ENCODE data around the gene PPP1R36.

Gene PPP1R36

GRCh38 chr14:64594438-64594837, 44.7 kb downstream of the PPP1R36 start:
- H3K9ac ChIP-seq (ENCODE audit: low read length): no peak overlapping the region
- no peaks in the 10 kb centered on the region for H3K79me2 ChIP-seq (ENCODE audit: low read length)
- no peak for DNase-seq
- H3K27me3 ChIP-seq (replicated peaks; ENCODE audit: insufficient read depth, low read length): no peaks in the 10 kb centered on the region
- TF ChIP-seq, protein P1, sequence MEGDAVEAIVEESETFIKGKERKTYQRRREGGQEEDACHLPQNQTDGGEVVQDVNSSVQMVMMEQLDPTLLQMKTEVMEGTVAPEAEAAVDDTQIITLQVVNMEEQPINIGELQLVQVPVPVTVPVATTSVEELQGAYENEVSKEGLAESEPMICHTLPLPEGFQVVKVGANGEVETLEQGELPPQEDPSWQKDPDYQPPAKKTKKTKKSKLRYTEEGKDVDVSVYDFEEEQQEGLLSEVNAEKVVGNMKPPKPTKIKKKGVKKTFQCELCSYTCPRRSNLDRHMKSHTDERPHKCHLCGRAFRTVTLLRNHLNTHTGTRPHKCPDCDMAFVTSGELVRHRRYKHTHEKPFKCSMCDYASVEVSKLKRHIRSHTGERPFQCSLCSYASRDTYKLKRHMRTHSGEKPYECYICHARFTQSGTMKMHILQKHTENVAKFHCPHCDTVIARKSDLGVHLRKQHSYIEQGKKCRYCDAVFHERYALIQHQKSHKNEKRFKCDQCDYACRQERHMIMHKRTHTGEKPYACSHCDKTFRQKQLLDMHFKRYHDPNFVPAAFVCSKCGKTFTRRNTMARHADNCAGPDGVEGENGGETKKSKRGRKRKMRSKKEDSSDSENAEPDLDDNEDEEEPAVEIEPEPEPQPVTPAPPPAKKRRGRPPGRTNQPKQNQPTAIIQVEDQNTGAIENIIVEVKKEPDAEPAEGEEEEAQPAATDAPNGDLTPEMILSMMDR (IDR thresholded peaks at IDR 0.05; ENCODE audit: low read length): no peak
- TF ChIP-seq EZH2 (optimal IDR thresholded peaks at IDR 0.05; ENCODE audit: low read depth, low read length): no peak
- TF ChIP-seq EZH2phosphoT487 (IDR thresholded peaks at IDR 0.05; ENCODE audit: low read length): no peak
- no peaks in the 10 kb centered on the region for H3K36me3 ChIP-seq (replicated peaks; ENCODE audit: insufficient read depth, low read length)
- H3K27ac ChIP-seq (ENCODE audit: low read length): no peak overlapping the region
- no peak overlapping the region for H3K4me2 ChIP-seq (ENCODE audit: low read depth, low read length)
- H4K20me1 ChIP-seq (ENCODE audit: insufficient read depth, low read length): no peaks in the 10 kb centered on the region
- no peaks in the 10 kb centered on the region for H3F3A ChIP-seq (ENCODE audit: insufficient read depth, low read length)
- H3K4me3 ChIP-seq (ENCODE audit: low read length): no peak overlapping the region
- H3K4me1 ChIP-seq (ENCODE audit: low read length): peaks cover 13% of the 10 kb centered on the region; the same call in 1 of the 2 replicates
- no peaks in the 10 kb centered on the region for H3K9me3 ChIP-seq (replicated peaks; ENCODE audit: insufficient read depth, low read length)
- no peak overlapping the region for H2AFZ ChIP-seq (ENCODE audit: low read length)
- H3K9me2 ChIP-seq (replicated peaks; ENCODE audit: insufficient read depth, low read length): no peaks in the 10 kb centered on the region

GRCh38 chr14:64598404-64598803, 48.6 kb downstream of the PPP1R36 start:
- H3K79me2 ChIP-seq (ENCODE audit: low read length): no peaks in the 10 kb centered on the region
- H3K4me3 ChIP-seq (ENCODE audit: low read length): no peak overlapping the region
- peak overlapping the region; percentile 21; the same call in 1 of the 2 replicates for H3K4me2 ChIP-seq (ENCODE audit: low read depth, low read length)
- DNase-seq: peak; percentile 42
- H3K27me3 ChIP-seq (replicated peaks; ENCODE audit: insufficient read depth, low read length): no peaks in the 10 kb centered on the region
- H3K36me3 ChIP-seq (replicated peaks; ENCODE audit: insufficient read depth, low read length): no peaks in the 10 kb centered on the region
- H3F3A ChIP-seq (ENCODE audit: insufficient read depth, low read length): no peaks in the 10 kb centered on the region
- H3K9me3 ChIP-seq (replicated peaks; ENCODE audit: insufficient read depth, low read length): no peaks in the 10 kb centered on the region
- H3K4me1 ChIP-seq (ENCODE audit: low read length): peaks cover 13% of the 10 kb centered on the region; the same call in 1 of the 2 replicates
- H3K9ac ChIP-seq (ENCODE audit: low read length): no peak overlapping the region
- no peaks in the 10 kb centered on the region for H4K20me1 ChIP-seq (ENCODE audit: insufficient read depth, low read length)
- H3K27ac ChIP-seq (ENCODE audit: low read length): peak overlapping the region; percentile 10; the same call in 1 of the 2 replicates
- TF ChIP-seq EZH2phosphoT487 (IDR thresholded peaks at IDR 0.05; ENCODE audit: low read length) (no peak), EZH2 (optimal IDR thresholded peaks at IDR 0.05; ENCODE audit: low read depth, low read length) (no peak)
- TF ChIP-seq, protein P1 (IDR thresholded peaks at IDR 0.05; ENCODE audit: low read length): no peak
- no peaks in the 10 kb centered on the region for H3K9me2 ChIP-seq (replicated peaks; ENCODE audit: insufficient read depth, low read length)
- peak overlapping the region; percentile 53; the same call in 1 of the 2 replicates for H2AFZ ChIP-seq (ENCODE audit: low read length)

GRCh38 chr14:64601571-64601970, 51.8 kb downstream of the PPP1R36 start:
- H3K9me2 ChIP-seq (replicated peaks; ENCODE audit: insufficient read depth, low read length): no peaks in the 10 kb centered on the region
- no peaks in the 10 kb centered on the region for H3K36me3 ChIP-seq (replicated peaks; ENCODE audit: insufficient read depth, low read length)
- H3K27me3 ChIP-seq (replicated peaks; ENCODE audit: insufficient read depth, low read length): no peaks in the 10 kb centered on the region
- H4K20me1 ChIP-seq (ENCODE audit: insufficient read depth, low read length): no peaks in the 10 kb centered on the region
- no peak overlapping the region for H3K9ac ChIP-seq (ENCODE audit: low read length)
- H3K9me3 ChIP-seq (replicated peaks; ENCODE audit: insufficient read depth, low read length): no peaks in the 10 kb centered on the region
- no peak overlapping the region for H3K4me3 ChIP-seq (ENCODE audit: low read length)
- peaks cover 5% of the 10 kb centered on the region; the same call in 1 of the 2 replicates for H3K4me1 ChIP-seq (ENCODE audit: low read length)
- H3F3A ChIP-seq (ENCODE audit: insufficient read depth, low read length): no peaks in the 10 kb centered on the region
- no peak for DNase-seq
- no peak overlapping the region for H3K27ac ChIP-seq (ENCODE audit: low read length)
- H3K79me2 ChIP-seq (ENCODE audit: low read length): no peaks in the 10 kb centered on the region
- H2AFZ ChIP-seq (ENCODE audit: low read length): no peak overlapping the region
- H3K4me2 ChIP-seq (ENCODE audit: low read depth, low read length): no peak overlapping the region
- TF ChIP-seq EZH2phosphoT487 (IDR thresholded peaks at IDR 0.05; ENCODE audit: low read length): no peak
- TF ChIP-seq, protein P1 (IDR thresholded peaks at IDR 0.05; ENCODE audit: low read length): no peak
- TF ChIP-seq EZH2 (optimal IDR thresholded peaks at IDR 0.05; ENCODE audit: low read depth, low read length): no peak
